ENCODE results near the gene HBG1.

Gene HBG1

DNA sequence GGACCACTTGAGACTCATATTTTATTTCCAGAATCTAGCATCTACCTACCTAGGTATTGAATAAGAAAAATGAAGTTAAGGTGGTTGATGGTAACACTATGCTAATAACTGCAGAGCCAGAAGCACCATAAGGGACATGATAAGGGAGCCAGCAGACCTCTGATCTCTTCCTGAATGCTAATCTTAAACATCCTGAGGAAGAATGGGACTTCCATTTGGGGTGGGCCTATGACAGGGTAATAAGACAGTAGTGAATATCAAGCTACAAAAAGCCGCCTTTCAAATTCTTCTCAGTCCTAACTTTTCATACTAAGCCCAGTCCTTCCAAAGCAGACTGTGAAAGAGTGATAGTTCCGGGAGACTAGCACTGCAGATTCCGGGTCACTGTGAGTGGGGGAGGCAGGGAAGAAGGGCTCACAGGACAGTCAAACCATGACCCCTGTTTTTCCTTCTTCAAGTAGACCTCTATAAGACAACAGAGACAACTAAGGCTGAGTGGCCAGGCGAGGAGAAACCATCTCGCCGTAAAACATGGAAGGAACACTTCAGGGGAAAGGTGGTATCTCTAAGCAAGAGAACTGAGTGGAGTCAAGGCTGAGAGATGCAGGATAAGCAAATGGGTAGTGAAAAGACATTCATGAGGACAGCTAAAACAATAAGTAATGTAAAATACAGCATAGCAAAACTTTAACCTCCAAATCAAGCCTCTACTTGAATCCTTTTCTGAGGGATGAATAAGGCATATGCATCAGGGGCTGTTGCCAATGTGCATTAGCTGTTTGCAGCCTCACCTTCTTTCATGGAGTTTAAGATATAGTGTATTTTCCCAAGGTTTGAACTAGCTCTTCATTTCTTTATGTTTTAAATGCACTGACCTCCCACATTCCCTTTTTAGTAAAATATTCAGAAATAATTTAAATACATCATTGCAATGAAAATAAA is 24.8 kb downstream of the HBG1 start:
- DNase-seq = no peak

DNA sequence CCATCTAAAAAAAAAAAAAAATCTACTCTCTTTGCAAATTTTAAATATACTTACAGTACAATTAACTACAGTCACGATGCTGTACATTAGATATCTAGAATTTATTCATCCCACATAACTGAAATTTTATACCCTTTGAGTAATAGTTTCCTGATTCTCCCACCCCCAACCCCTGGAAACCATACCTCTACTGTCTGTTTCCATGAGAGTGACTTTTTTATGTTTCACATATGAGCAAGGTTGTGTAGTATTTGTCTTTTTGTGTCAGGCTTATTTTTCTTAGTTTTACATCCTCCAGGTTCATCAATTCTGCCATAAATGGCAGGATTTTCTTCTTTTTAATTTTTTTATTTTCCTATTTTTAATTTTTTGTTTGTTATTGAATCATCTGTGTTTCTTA is 26.0 kb downstream of the HBG1 start:
- no peak for DNase-seq

DNA sequence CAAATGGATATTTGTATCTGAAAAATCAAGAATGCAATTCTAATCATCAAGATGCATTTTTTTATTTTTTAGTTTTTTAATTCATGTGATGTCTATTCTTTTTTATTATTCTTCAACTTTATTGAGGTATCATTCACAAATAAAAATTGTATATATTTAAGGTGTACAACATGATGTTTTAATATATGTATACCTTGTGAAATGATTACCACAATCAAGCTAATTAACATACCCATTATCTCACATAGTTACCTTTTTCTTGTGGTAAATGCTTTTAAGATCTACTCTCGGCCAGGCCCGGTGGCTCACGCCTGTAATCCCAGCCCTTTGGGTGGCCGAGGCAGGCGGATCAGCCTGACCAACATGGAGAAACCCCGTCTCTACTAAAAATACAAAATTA is 26.5 kb downstream of the HBG1 start:
- no peak for DNase-seq

DNA sequence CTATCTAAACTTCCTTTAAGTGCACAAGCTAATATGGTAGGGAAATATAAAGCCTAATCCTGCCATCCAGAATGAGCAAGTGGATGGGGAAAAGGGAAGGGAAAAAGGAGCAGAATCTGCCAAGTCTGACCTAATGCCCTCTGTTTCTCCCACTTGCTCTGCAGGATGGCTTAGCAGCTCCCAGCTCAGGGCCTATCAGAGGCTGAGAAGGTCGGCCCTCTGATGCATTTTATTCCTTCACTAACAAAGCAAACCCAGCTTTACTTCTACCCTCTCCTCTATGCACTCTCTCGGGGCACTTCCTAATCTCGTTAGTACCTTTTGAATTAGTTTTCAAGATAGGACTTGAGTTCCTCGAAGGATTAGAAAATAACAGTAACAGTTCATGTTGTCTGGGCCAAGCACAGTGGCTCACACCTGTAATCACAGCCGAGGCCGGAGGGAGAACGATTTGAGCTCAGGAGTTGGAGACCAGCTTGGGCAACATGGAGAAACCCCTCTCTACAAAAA is 39.2 kb downstream of the HBG1 start:
- no peak for DNase-seq

DNA sequence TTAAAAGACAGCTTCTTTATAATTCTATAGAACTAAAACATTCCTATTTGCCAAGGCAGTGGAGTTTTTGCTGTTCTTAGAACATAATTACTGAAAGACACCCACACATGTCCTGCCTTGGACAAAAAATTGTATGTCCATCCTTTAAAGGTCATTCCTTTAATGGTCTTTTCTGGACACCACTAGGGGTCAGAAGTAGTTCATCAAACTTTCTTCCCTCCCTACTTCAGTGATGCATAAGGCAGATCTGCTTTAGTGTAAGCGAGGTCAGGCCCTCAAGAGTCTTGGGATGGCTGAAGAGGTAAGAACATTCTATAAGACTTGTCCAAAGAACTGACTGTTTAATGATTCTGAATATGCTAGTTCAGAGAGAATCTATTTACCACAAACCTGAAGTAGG is 44.9 kb downstream of the HBG1 start:
- DNase-seq = peak; percentile 13

DNA sequence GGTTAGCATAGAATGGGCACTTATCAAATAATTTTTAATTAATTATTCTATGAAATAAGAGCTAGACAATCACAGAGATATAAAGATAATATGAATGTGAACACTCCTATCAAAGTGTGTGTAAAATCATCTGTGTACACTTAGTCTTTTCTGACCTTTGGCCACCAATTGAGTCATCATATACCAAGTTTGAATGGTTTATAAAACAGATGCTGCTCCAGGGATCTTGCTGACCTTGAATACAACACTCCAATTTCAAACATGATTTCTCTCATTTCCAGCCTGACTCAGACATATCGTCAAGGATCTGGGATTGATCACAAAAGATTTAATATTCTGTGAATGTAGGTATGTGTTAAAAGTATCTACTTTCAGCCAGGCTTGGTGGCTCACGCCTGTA is 46.3 kb downstream of the HBG1 start:
- DNase-seq = no peak

DNA sequence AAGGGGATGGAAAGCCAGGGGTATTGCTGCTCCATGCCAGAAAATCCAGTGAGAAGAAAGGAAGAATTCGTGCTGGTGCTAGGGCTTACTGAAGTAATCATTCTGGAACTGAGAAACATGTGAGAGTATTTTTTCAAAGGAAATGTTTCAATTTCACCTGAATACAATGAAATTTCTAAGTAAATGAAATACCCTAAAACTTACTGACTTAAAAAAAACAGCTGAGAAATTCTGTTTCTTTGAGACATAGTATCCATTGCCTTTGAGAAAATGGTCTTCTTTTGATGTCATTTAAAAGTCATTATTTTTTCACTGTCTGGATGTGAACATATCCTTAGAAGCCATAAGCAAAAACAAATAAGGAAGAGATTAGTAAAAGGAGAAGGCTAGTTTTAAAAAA is 49.1 kb downstream of the HBG1 start, which contains the start of gene OR51V1:
TSS of gene OR51V1 (minus strand) at position 101 of the 400 bp plus-strand sequence. CDS start at position 101, 0 bp downstream.
- no peak for DNase-seq

DNA sequence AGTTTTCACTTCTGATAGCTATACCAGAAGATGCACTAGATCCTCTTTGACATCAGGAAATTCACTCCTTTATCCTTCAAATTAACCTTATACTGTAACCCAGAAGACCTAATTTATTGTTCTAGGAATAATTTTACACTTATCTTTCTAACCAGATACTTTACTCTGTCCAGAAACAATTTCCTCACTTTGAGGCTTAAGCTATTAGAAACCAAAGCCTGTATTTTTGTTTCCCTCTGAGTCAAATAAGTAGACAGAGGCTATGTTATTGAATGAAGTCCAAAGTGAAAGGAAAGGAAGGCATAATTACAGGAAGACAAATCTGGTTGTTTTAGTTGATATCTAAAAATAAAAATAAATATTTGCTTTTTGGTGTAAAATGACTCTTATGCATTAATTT is 51.4 kb downstream of the HBG1 start:
- DNase-seq = no peak
